Coronary artery (tissue), 2 donors: ENCODE data around the gene EFNA1.

Experiments used
- DNase-seq: peaks from one replicate; pipeline ENCODE4 v3.0.0-alpha.2; 2017; ENCODE audit warnings: low spot score
- H3K27ac ChIP-seq, 2 donors: fragments of 200-600 bp; sonication (generic); one replicate each; pipeline ENCODE4 v1.5.1; 2016 to 2019
- H3K4me3 ChIP-seq: fragments of 200-600 bp; sonication (generic); 2 replicates; pipeline ENCODE4 v1.5.1; 2016; ENCODE audit warnings: mild to moderate bottlenecking, moderate library complexity
- TF ChIP-seq, protein P1 (sequence below): fragments of 200-600 bp; sonication (generic); IDR thresholded peaks from one replicate; pipeline ENCODE4 v1.5.1; 2019; ENCODE audit warnings: antibody characterized with exemption

EFNA1 gene, protein sequence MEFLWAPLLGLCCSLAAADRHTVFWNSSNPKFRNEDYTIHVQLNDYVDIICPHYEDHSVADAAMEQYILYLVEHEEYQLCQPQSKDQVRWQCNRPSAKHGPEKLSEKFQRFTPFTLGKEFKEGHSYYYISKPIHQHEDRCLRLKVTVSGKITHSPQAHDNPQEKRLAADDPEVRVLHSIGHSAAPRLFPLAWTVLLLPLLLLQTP

DNA sequence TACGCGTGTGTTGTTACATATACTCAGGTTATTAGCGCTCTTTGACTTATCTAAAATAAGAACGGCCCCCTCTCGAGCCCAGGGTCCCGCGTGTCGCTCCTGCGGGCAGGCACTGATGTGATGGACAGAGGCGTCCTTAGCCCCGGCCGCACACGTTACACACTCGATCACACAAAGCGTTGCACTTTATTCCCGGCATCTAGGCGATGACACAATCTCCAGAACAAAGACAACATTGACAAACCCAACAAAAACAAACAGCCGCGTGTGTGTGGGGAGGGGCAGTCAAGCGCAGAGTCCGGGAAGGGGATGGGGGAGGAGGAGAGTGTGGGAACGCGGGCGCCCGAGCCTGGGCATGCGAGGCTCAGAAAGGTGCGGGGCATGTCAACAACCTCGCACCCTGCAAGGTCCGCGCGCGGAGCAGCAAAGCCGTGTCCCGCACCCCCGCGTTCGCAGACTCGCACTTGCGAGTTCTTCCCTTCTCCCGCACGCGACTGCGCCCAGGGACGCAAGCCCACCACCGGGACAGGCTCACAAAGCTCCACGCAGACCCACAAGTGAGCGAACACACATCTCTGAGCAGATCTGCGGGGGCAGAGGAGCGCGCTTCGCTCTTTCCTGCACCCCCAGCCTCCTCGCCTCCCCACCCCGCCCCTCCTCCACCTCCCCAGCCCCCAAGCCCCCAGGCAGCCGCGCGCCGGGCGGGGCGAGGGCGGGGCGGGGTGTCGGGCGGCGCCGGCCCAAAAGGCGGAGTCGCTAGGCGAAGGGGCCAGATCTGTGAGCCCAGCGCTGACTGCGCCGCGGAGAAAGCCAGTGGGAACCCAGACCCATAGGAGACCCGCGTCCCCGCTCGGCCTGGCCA, at the start of gene EFNA1:
Gene EFNA1, plus strand, starts transcription at position 772 of the 862 bp plus-strand sequence. CDS start 102 bp downstream, outside the sequence.
- DNase-seq, result no peak
- TF ChIP-seq, protein P1, sequence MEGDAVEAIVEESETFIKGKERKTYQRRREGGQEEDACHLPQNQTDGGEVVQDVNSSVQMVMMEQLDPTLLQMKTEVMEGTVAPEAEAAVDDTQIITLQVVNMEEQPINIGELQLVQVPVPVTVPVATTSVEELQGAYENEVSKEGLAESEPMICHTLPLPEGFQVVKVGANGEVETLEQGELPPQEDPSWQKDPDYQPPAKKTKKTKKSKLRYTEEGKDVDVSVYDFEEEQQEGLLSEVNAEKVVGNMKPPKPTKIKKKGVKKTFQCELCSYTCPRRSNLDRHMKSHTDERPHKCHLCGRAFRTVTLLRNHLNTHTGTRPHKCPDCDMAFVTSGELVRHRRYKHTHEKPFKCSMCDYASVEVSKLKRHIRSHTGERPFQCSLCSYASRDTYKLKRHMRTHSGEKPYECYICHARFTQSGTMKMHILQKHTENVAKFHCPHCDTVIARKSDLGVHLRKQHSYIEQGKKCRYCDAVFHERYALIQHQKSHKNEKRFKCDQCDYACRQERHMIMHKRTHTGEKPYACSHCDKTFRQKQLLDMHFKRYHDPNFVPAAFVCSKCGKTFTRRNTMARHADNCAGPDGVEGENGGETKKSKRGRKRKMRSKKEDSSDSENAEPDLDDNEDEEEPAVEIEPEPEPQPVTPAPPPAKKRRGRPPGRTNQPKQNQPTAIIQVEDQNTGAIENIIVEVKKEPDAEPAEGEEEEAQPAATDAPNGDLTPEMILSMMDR, result no peak
- Histone ChIP-seq H3K27ac (peak within 1 kb of the TSS; percentile 44 to 76), H3K4me3 (peak within 1 kb of the TSS; percentile 78)

DNA sequence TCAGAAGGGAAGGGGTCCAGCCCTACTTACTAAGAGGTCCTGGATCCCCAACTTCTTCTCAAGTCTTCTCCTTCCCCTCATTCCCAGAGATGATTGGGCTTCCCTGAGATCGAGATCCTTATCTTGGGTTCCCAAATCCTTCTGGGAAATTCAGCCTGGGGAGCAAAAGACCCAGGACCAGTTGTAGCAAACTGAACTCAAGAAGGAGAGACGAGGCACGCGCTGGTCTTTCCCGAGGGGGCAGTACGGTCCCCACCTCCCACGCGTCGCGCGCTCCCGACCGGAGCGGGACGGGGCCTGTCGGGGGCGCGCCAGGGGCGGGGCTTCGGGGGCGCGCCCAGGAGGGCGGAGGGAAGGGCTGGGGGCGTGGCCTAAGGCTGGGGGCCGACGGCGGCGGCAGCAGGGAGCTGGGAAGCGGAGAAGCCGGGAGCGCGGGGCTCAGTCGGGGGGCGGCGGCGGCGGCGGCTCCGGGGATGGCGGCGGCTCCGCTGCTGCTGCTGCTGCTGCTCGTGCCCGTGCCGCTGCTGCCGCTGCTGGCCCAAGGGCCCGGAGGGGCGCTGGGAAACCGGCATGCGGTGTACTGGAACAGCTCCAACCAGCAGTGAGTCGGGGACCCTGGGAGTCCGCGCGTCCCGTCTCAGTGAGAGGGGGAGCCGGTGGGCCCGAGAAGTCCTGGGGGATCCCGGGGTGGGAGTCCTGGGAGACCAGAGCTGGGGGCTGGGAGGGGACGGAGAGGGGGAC, 49.0 kb upstream of the EFNA1 start, which contains the start of gene EFNA3:
Gene EFNA3, plus strand, starts transcription at position 369 of the 741 bp plus-strand sequence. Its CDS starts 105 bp downstream, at position 474.
- peak within 1 kb of the TSS; percentile 68 for H3K4me3 ChIP-seq
- DNase-seq, result no peak
- TF ChIP-seq, protein P1, result no peak
- H3K27ac ChIP-seq, result no peak within 1 kb of the TSS

DNA sequence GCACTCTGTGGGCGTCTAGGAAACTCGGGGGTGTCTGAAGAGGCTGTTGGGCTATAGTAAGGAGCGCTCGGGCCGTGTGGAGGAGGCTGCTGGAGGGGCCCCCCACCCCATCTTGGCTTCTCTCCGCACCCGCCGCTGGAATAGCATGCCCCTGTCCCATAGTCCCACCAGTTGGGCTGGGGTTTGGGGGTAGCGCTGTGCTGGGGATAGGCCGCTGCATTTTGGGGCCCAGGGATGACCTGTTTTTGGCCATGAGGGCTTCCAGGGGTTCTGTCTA, 48.5 kb upstream of the EFNA1 start:
- peak overlapping the region; percentile 68 for H3K4me3 ChIP-seq
- no peak overlapping the region for H3K27ac ChIP-seq
- TF ChIP-seq, protein P1, result no peak
- DNase-seq, result no peak

DNA sequence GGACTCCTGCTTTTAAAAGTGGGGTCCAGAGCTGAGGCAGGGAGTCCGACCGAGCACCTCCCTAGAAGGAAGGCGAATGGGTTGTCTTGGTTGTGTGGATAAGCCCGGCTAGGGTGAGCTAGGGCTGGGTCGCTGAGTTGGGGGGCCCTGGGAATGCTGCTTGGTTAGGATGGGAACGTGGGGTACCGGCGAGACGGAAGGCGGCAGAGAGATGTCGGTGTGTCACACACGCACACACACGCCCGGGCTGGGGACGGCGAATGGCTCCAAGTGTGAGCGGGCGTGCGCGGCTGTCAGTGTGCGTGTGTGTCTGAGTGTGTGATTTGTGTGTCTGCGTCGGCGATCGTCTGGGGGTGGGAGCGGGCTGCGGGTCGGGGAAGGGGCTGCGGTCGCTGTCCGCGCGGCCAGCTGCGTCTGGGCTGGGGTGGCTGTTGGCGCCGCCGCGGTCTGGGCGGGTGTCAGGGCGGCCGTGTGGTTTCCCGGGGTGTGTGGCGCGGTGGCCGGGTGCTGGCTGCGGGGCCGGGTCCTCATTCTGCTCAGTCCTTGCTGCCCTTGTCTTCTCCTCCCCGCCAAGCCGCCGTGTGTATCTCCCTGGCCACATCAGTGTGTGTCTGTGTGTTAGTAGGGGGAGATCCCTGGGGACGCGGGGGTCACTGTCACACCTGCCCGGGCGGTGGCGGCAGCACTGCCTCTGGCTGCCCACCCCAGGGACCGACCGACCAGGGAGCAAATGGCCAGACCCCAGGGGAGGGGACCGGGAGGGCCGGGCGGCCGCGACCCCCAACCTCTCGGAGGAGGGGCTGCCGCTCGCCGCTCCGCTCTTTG, 48.0 kb upstream of the EFNA1 start:
- DNase-seq, result no peak
- Histone ChIP-seq H3K27ac (no peak overlapping the region), H3K4me3 (peak overlapping the region; percentile 68)
- TF ChIP-seq, protein P1, result no peak

DNA sequence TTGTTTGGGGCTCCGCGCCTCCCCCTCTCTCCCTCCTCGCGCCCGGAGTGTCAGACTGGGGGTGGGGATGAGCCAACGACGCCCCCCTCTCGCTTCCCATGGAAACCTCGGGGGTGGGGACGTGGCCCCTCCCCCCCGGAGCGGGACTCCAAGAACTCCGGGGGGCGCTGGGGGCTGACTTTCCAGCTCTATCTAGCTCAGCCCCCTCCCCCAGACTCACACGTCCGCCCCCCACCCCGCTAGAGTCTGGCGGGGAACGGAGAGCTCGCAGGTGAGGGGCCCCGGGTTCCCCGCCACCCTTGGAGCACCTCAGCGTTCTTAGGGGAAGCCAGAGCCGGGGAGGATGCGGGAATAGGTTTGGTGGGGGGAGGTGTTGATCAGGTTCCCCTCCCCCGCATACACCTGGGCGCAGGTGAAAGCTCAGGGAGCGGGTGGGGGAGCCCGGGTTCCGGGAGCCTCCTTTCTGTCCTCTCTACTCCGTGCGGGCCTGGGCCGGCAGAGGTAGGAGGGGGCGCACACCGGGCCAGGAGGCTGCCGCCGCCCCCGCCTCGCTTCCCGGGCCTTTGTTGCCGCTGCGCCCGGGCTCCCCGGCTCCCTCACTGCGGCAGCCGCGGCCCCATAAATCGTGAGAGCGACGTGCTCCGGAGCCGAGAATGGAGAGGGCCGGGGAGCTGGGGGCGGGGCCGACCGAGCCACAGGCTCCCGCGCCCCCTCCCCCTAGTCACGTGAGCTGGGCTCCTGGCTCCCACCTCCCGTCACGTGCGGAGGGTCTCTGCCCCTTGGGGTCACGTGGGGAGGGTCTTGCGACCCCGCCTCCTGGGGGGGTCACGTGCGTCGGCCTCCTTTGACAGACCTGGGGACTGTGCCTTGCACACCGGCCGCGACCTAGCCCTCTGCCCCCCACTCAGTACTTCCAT, 47.1 kb upstream of the EFNA1 start:
- peak overlapping the region; percentile 68 for H3K4me3 ChIP-seq
- H3K27ac ChIP-seq, result no peak overlapping the region
- no peak for DNase-seq
- TF ChIP-seq, protein P1, result no peak
